HG03045 (cell line): Measurements from ENCODE around the gene PSD4.

Experiments
- ATAC-seq: cut with Tn5 transposase; IDR thresholded peaks from one replicate; pipeline ENCODE4 v1.9.1; 2021; ENCODE audit warnings: mild to moderate bottlenecking, moderate library complexity; ENCODE audit not compliant: unreplicated experiment

Gene PSD4

GRCh38 chr2:113235347-113236226 is 61.8 kb downstream of the PSD4 start:
- peak; percentile 84 for ATAC-seq

GRCh38 chr2:113236367-113237159 is 62.8 kb downstream of the PSD4 start:
- no peak for ATAC-seq

GRCh38 chr2:113237604-113238160 is 63.9 kb downstream of the PSD4 start:
- ATAC-seq, result no peak

- no peak for ATAC-seq
Measured at GRCh38 chr2:113238871-113239839, 65.4 kb downstream of the PSD4 start.

- no peak for ATAC-seq
Measured at GRCh38 chr2:113240150-113240914, 66.6 kb downstream of the PSD4 start.

GRCh38 chr2:113240915-113241911 is 67.4 kb downstream of the PSD4 start:
- ATAC-seq, result no peak

- no peak for ATAC-seq
Measured at GRCh38 chr2:113242327-113242726, 68.6 kb downstream of the PSD4 start.

- ATAC-seq, result no peak
Measured at GRCh38 chr2:113245276-113245711, 71.5 kb downstream of the PSD4 start.

GRCh38 chr2:113246606-113247005 is 72.8 kb downstream of the PSD4 start:
- ATAC-seq, result no peak

GRCh38 chr2:113248997-113249770 is 75.4 kb downstream of the PSD4 start:
- no peak for ATAC-seq

GRCh38 chr2:113251118-113251517 is 77.3 kb downstream of the PSD4 start:
- no peak for ATAC-seq

GRCh38 chr2:113252047-113252590 is 78.3 kb downstream of the PSD4 start:
- no peak for ATAC-seq

GRCh38 chr2:113253453-113253852 is 79.7 kb downstream of the PSD4 start:
- ATAC-seq, result no peak

GRCh38 chr2:113255140-113256070 is 81.6 kb downstream of the PSD4 start:
- ATAC-seq, result no peak

- no peak for ATAC-seq
Measured at GRCh38 chr2:113257516-113258264, 83.9 kb downstream of the PSD4 start.
